ENCODE data around the gene SLC25A47.

SLC25A47 gene

DNA sequence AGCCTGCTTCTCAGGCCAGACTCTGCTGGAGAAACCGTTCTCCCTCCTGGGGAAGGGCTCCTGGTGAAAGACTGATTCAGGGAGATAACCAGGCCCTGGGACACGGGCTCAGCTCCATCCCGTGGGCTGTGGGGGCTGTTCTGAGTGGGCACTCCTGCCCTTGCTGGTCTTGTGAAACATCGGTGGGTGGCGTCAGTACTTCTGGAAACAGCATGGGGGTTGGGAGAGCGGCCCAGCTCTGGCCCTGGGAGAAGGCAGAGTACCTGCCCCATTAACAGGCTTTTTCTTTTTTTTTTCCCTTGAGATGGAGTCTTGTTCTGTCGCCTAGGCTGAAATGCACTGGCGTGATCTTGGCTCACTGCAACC lies 786 bp downstream of the SLC25A47 start:
- Histone ChIP-seq H3K4me2 (ENCODE audit: low read length) (no peak overlapping the region), H2BK120ac (ENCODE audit: low read depth, low read length) (no peak overlapping the region), H2BK15ac (replicated peaks; ENCODE audit: low read depth) (no peak overlapping the region), H3K18ac (ENCODE audit: low read length) (no peak overlapping the region), H3K9ac (ENCODE audit: low read length) (no peak overlapping the region), H3K56ac (ENCODE audit: low read length) (no peak overlapping the region), H3K36me3 (ENCODE audit: control insufficient read depth, insufficient read depth, low read length) (no peaks in the 10 kb centered on the region), H2BK5ac (ENCODE audit: low read length) (no peak overlapping the region), H3K4me1 (ENCODE audit: control insufficient read depth, low read depth, low read length) (no peaks in the 10 kb centered on the region), H3K4me3 (ENCODE audit: low read length) (no peak overlapping the region), H4K5ac (ENCODE audit: low read length) (no peak overlapping the region), H3K23ac (ENCODE audit: low read length) (no peak overlapping the region), H3K79me2 (ENCODE audit: control insufficient read depth, insufficient read depth, low read length) (no peaks in the 10 kb centered on the region), H4K8ac (ENCODE audit: low read depth, low read length) (no peak overlapping the region), H3K27ac (ENCODE audit: low read depth, low read length) (no peak overlapping the region), H3K79me1 (ENCODE audit: low read length) (no peaks in the 10 kb centered on the region), H3K27me3 (ENCODE audit: insufficient read depth, low read length, poor library complexity) (no peaks in the 10 kb centered on the region), H2AK5ac (ENCODE audit: low read length) (no peak overlapping the region), H3K4ac (ENCODE audit: low read depth, low read length) (no peak overlapping the region)
- DNase-seq: no peak
- no CpG with 5 or more reads among the region's 8 CpGs for WGBS (ENCODE audit: extremely low coverage, insufficient coverage, low lambda C conversion rate)

GRCh38 chr14:100325231-100325632 lies 2.1 kb downstream of the SLC25A47 start:
- no peak overlapping the region for H3K9ac ChIP-seq (ENCODE audit: low read length)
- H3K4me3 ChIP-seq (ENCODE audit: low read length): no peak overlapping the region

DNA sequence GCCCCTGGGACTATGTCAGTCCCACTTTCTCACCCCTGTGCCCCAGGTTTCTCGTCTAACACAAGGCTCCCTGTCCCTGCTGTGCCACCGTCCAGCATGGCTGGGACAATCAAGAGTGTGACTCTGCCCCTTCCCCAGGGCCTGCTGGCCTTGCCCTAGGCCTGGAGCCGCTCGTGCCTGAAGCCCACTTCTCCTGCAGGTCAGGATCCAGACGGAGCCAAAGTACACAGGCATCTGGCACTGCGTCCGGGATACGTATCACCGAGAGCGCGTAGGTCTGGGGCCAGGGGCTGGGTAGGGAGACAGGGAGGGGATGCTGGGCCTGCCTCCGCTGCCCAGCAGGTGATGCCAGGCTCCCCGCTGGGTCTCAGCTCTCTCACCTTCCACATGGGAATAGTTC lies 2.8 kb downstream of the SLC25A47 start:
- Histone ChIP-seq H2AK5ac (ENCODE audit: low read length) (no peak overlapping the region), H3K4me1 (ENCODE audit: control insufficient read depth, low read depth, low read length) (no peaks in the 10 kb centered on the region), H3K79me1 (ENCODE audit: low read length) (no peaks in the 10 kb centered on the region), H3K23ac (ENCODE audit: low read length) (no peak overlapping the region), H3K9ac (ENCODE audit: low read length) (no peak overlapping the region), H3K4me3 (ENCODE audit: low read length) (no peak overlapping the region), H4K5ac (ENCODE audit: low read length) (no peak overlapping the region), H3K27me3 (ENCODE audit: insufficient read depth, low read length, poor library complexity) (no peaks in the 10 kb centered on the region), H3K56ac (ENCODE audit: low read length) (no peak overlapping the region), H2BK15ac (replicated peaks; ENCODE audit: low read depth) (no peak overlapping the region), H2BK120ac (ENCODE audit: low read depth, low read length) (no peak overlapping the region), H3K18ac (ENCODE audit: low read length) (no peak overlapping the region), H2BK5ac (ENCODE audit: low read length) (no peak overlapping the region), H3K79me2 (ENCODE audit: control insufficient read depth, insufficient read depth, low read length) (no peaks in the 10 kb centered on the region), H3K27ac (ENCODE audit: low read depth, low read length) (no peak overlapping the region), H4K8ac (ENCODE audit: low read depth, low read length) (no peak overlapping the region), H3K4ac (ENCODE audit: low read depth, low read length) (no peak overlapping the region), H3K36me3 (ENCODE audit: control insufficient read depth, insufficient read depth, low read length) (no peaks in the 10 kb centered on the region), H3K4me2 (ENCODE audit: low read length) (no peak overlapping the region)
- DNase-seq: no peak
- WGBS (ENCODE audit: extremely low coverage, insufficient coverage, low lambda C conversion rate): no CpG with 5 or more reads among the region's 13 CpGs

More at GRCh38 chr14:100325231-100325632, 2.1 kb downstream of the SLC25A47 start:
- Histone ChIP-seq H3K27ac (ENCODE audit: low read depth, low read length) (no peak overlapping the region), H2BK5ac (ENCODE audit: low read length) (no peak overlapping the region), H3K18ac (ENCODE audit: low read length) (no peak overlapping the region), H3K36me3 (ENCODE audit: control insufficient read depth, insufficient read depth, low read length) (no peaks in the 10 kb centered on the region), H3K27me3 (ENCODE audit: insufficient read depth, low read length, poor library complexity) (no peaks in the 10 kb centered on the region), H4K8ac (ENCODE audit: low read depth, low read length) (no peak overlapping the region), H2BK15ac (replicated peaks; ENCODE audit: low read depth) (no peak overlapping the region), H2AK5ac (ENCODE audit: low read length) (no peak overlapping the region), H3K79me2 (ENCODE audit: control insufficient read depth, insufficient read depth, low read length) (no peaks in the 10 kb centered on the region), H3K4me1 (ENCODE audit: control insufficient read depth, low read depth, low read length) (no peaks in the 10 kb centered on the region), H3K56ac (ENCODE audit: low read length) (no peak overlapping the region), H2BK120ac (ENCODE audit: low read depth, low read length) (no peak overlapping the region), H3K4me2 (ENCODE audit: low read length) (no peak overlapping the region), H3K4ac (ENCODE audit: low read depth, low read length) (no peak overlapping the region), H4K5ac (ENCODE audit: low read length) (no peak overlapping the region), H3K23ac (ENCODE audit: low read length) (no peak overlapping the region), H3K79me1 (ENCODE audit: low read length) (no peaks in the 10 kb centered on the region)
- WGBS (ENCODE audit: extremely low coverage, insufficient coverage, low lambda C conversion rate): no CpG with 5 or more reads among the region's 17 CpGs
- no peak for DNase-seq

- no peak overlapping the region for H3K9ac ChIP-seq (ENCODE audit: low read length)
- no CpG with 5 or more reads among the region's 24 CpGs for WGBS (ENCODE audit: extremely low coverage, insufficient coverage, low lambda C conversion rate)
- no peak overlapping the region for H2BK5ac ChIP-seq (ENCODE audit: low read length)
- H3K27me3 ChIP-seq (ENCODE audit: insufficient read depth, low read length, poor library complexity): no peaks in the 10 kb centered on the region
- no peak overlapping the region for H3K56ac ChIP-seq (ENCODE audit: low read length)
- no peak overlapping the region for H3K27ac ChIP-seq (ENCODE audit: low read depth, low read length)
- no peak for DNase-seq
- H3K4me1 ChIP-seq (ENCODE audit: control insufficient read depth, low read depth, low read length): no peaks in the 10 kb centered on the region
- no peak overlapping the region for H3K4ac ChIP-seq (ENCODE audit: low read depth, low read length)
- no peaks in the 10 kb centered on the region for H3K79me1 ChIP-seq (ENCODE audit: low read length)
- H3K18ac ChIP-seq (ENCODE audit: low read length): no peak overlapping the region
- H3K23ac ChIP-seq (ENCODE audit: low read length): no peak overlapping the region
- H3K36me3 ChIP-seq (ENCODE audit: control insufficient read depth, insufficient read depth, low read length): no peaks in the 10 kb centered on the region
- H2AK5ac ChIP-seq (ENCODE audit: low read length): no peak overlapping the region
- H3K4me2 ChIP-seq (ENCODE audit: low read length): no peak overlapping the region
- no peak overlapping the region for H2BK15ac ChIP-seq (replicated peaks; ENCODE audit: low read depth)
- no peak overlapping the region for H3K4me3 ChIP-seq (ENCODE audit: low read length)
- H3K79me2 ChIP-seq (ENCODE audit: control insufficient read depth, insufficient read depth, low read length): no peaks in the 10 kb centered on the region
- H2BK120ac ChIP-seq (ENCODE audit: low read depth, low read length): no peak overlapping the region
- H4K5ac ChIP-seq (ENCODE audit: low read length): no peak overlapping the region
- no peak overlapping the region for H4K8ac ChIP-seq (ENCODE audit: low read depth, low read length)
Observed at GRCh38 chr14:100327128-100327527, 4.0 kb downstream of the SLC25A47 start.

GRCh38 chr14:100328495-100329163 lies 5.5 kb downstream of the SLC25A47 start:
- H3K4ac ChIP-seq (ENCODE audit: low read depth, low read length): no peak overlapping the region
- H3K23ac ChIP-seq (ENCODE audit: low read length): no peak overlapping the region
- H3K79me2 ChIP-seq (ENCODE audit: control insufficient read depth, insufficient read depth, low read length): no peaks in the 10 kb centered on the region
- no peak overlapping the region for H3K4me2 ChIP-seq (ENCODE audit: low read length)
- no peak overlapping the region for H3K18ac ChIP-seq (ENCODE audit: low read length)
- H4K8ac ChIP-seq (ENCODE audit: low read depth, low read length): no peak overlapping the region
- H3K56ac ChIP-seq (ENCODE audit: low read length): no peak overlapping the region
- H2BK15ac ChIP-seq (replicated peaks; ENCODE audit: low read depth): no peak overlapping the region
- no peaks in the 10 kb centered on the region for H3K4me1 ChIP-seq (ENCODE audit: control insufficient read depth, low read depth, low read length)
- H3K27ac ChIP-seq (ENCODE audit: low read depth, low read length): no peak overlapping the region
- H4K5ac ChIP-seq (ENCODE audit: low read length): no peak overlapping the region
- H3K27me3 ChIP-seq (ENCODE audit: insufficient read depth, low read length, poor library complexity): no peaks in the 10 kb centered on the region
- H3K79me1 ChIP-seq (ENCODE audit: low read length): no peaks in the 10 kb centered on the region
- H3K36me3 ChIP-seq (ENCODE audit: control insufficient read depth, insufficient read depth, low read length): no peaks in the 10 kb centered on the region
- H3K9ac ChIP-seq (ENCODE audit: low read length): no peak overlapping the region
- WGBS (ENCODE audit: extremely low coverage, insufficient coverage, low lambda C conversion rate): no CpG with 5 or more reads among the region's 32 CpGs
- H2AK5ac ChIP-seq (ENCODE audit: low read length): no peak overlapping the region
- no peak overlapping the region for H2BK5ac ChIP-seq (ENCODE audit: low read length)
- no peak overlapping the region for H3K4me3 ChIP-seq (ENCODE audit: low read length)
- no peak for DNase-seq
- no peak overlapping the region for H2BK120ac ChIP-seq (ENCODE audit: low read depth, low read length)

Data from mesendoderm (in vitro differentiated cells).